Panc1 (cell line): ENCODE results near the gene EIF4EBP2. TPM values are rescaled to one million over a fixed set of nuclear protein-coding genes. Genes with fewer than 3 reads are reported as not detected.

Experiments
- ATAC-seq: fragments of 200-7000 bp; cut with Tn5 transposase; 2 replicates; pipeline ENCODE4 v1.9.1; 2020; ENCODE audit warnings: mild to moderate bottlenecking, moderate library complexity
- BruUV-seq: library from RNA; stranded (reverse); fragments of 400-500 nt; replicated peaks from 2 replicates; lab custom pipeline; 2021; lab: Mats Ljungman, UMichigan
- CTCF ChIA-PET: fragments of 300-600 bp; sonication (Branson Sonifier 250); formaldehyde crosslinking; loops from one replicate; lab custom pipeline; 2022; ENCODE audit warnings: antibody characterized with exemption; lab: Charles Lee
- POLR2A ChIA-PET: fragments of 300-600 bp; sonication (Branson Sonifier 250); formaldehyde crosslinking; loops from one replicate; lab custom pipeline; 2022; ENCODE audit warnings: antibody characterized with exemption; lab: Charles Lee
- DNase-seq: peaks from one replicate; pipeline ENCODE4 v3.0.0-alpha.2; 2010; ENCODE audit warnings: low read depth, low spot score
- H3K27ac ChIP-seq: 2 replicates; pipeline ENCODE4 v1.5.1; 2011; ENCODE audit warnings: mild to moderate bottlenecking, low read length, inconsistent platforms
- H3K27me3 ChIP-seq: fragments of 200-500 bp; sonication (Bioruptor generic); 2 replicates; pipeline ENCODE4 v1.6.0; 2014; ENCODE audit warnings: low read length, inconsistent platforms; ENCODE audit not compliant: control insufficient read depth, insufficient read depth
- H3K36me3 ChIP-seq: fragments of 200-500 bp; sonication (Bioruptor generic); 2 replicates; pipeline ENCODE4 v1.5.1; 2014; ENCODE audit warnings: inconsistent platforms, mild to moderate bottlenecking, low read length, moderate library complexity; ENCODE audit not compliant: control insufficient read depth, insufficient read depth
- H3K4me1 ChIP-seq: 2 replicates; pipeline ENCODE4 v1.5.1; 2011; ENCODE audit warnings: inconsistent platforms, mild to moderate bottlenecking, low read length, moderate library complexity; ENCODE audit not compliant: control insufficient read depth, insufficient read depth
- H3K4me3 ChIP-seq, 2 experiments: 2 replicates each; pipeline ENCODE4 v1.5.1; 2011 to 2012; ENCODE audit warnings: low read depth in 2 of 2, low read length in 2 of 2, mild to moderate bottlenecking in 2 of 2, inconsistent platforms in 1 of 2, moderate library complexity in 1 of 2
- H3K9me3 ChIP-seq: fragments of 200-500 bp; sonication (Bioruptor generic); 2 replicates; pipeline ENCODE4 v1.5.1; 2014; ENCODE audit warnings: low read depth, mild to moderate bottlenecking, inconsistent platforms, low read length, moderate library complexity; ENCODE audit not compliant: control insufficient read depth, insufficient read depth
- CTCF ChIP-seq: fragments of 450-650 bp; IDR thresholded peaks from 2 replicates; pipeline ENCODE4 v1.5.1; 2017; ENCODE audit warnings: mild to moderate bottlenecking
- POLR2AphosphoS5 ChIP-seq: IDR thresholded peaks from 2 replicates; pipeline ENCODE4 v1.6.1; 2012; ENCODE audit warnings: mild to moderate bottlenecking, low read depth, low read length, moderate library complexity
- SIN3A ChIP-seq: IDR thresholded peaks from 2 replicates; pipeline ENCODE4 v1.6.1; 2012; ENCODE audit warnings: low read depth, mild to moderate bottlenecking, low read length, moderate library complexity, borderline replicate concordance; ENCODE audit not compliant: insufficient read depth
- TCF7L2 ChIP-seq: IDR thresholded peaks from 2 replicates; pipeline ENCODE4 v1.6.1; 2011; ENCODE audit warnings: mild to moderate bottlenecking, low read depth, low read length, inconsistent platforms
- in situ Hi-C: cut with HindIII; loops from 2 replicates; pipeline ENCODE4 v1.10.0; 2016; ENCODE audit warnings: low sequenced_read_pairs, low pct_unique_long_range_greater_than_20kb
- intact Hi-C: fragments of 100-400 bp; cut with micrococcal nuclease; formaldehyde crosslinking; loops from one replicate; pipeline ENCODE4 v1.10.0; 2022; ENCODE audit not compliant: unreplicated experiment
- total RNA-seq: library from RNA; stranded (reverse); gene quantifications from one replicate; pipeline ENCODE4 v1.2.1, GENCODE V29; 2021; ENCODE audit not compliant: unreplicated experiment
- TF ChIP-seq, protein P1 (sequence below), 2 experiments: IDR thresholded peaks; 2 replicates each; pipeline ENCODE4 v1.6.1; 2011 to 2012; ENCODE audit warnings: low read depth in 2 of 2, control low read depth in 1 of 2, low read length in 1 of 2, mild to moderate bottlenecking in 1 of 2, moderate library complexity in 1 of 2; ENCODE audit not compliant: insufficient read depth in 1 of 2

The EIF4EBP2 gene
- total RNA-seq, 1 experiment from 2014 or later = 48.2 TPM

GRCh38 chr10:70457759-70458305, 53.9 kb downstream of the EIF4EBP2 start:
- BruUV-seq = no TSS peak
- H3K36me3 ChIP-seq = no peaks in the 10 kb centered on the region
- no peak for ATAC-seq
- no peak overlapping the region for H3K27ac ChIP-seq
- H3K4me3 ChIP-seq = peak overlapping the region; percentile 28 to 44; a peak in 2 of 4 replicates
- no peaks in the 10 kb centered on the region for H3K27me3 ChIP-seq
- ChIA-PET CTCF (interaction anchor here (0.7 kb wide), 1 partner anchor 193 kb away, joined by 3 read pairs; no protein-coding TSS in a partner anchor), POLR2A (interaction anchor here (0.7 kb wide), 1 partner anchor 961 kb away, joined by 4 read pairs; no protein-coding TSS in a partner anchor)
- no peaks in the 10 kb centered on the region for H3K9me3 ChIP-seq
- intact Hi-C loops (no loop called here), in situ Hi-C loops (no loop called here)
- no peak for TF ChIP-seq CTCF
- no peak for TF ChIP-seq SIN3A
- no peak for TF ChIP-seq TCF7L2
- TF ChIP-seq, protein P1, sequence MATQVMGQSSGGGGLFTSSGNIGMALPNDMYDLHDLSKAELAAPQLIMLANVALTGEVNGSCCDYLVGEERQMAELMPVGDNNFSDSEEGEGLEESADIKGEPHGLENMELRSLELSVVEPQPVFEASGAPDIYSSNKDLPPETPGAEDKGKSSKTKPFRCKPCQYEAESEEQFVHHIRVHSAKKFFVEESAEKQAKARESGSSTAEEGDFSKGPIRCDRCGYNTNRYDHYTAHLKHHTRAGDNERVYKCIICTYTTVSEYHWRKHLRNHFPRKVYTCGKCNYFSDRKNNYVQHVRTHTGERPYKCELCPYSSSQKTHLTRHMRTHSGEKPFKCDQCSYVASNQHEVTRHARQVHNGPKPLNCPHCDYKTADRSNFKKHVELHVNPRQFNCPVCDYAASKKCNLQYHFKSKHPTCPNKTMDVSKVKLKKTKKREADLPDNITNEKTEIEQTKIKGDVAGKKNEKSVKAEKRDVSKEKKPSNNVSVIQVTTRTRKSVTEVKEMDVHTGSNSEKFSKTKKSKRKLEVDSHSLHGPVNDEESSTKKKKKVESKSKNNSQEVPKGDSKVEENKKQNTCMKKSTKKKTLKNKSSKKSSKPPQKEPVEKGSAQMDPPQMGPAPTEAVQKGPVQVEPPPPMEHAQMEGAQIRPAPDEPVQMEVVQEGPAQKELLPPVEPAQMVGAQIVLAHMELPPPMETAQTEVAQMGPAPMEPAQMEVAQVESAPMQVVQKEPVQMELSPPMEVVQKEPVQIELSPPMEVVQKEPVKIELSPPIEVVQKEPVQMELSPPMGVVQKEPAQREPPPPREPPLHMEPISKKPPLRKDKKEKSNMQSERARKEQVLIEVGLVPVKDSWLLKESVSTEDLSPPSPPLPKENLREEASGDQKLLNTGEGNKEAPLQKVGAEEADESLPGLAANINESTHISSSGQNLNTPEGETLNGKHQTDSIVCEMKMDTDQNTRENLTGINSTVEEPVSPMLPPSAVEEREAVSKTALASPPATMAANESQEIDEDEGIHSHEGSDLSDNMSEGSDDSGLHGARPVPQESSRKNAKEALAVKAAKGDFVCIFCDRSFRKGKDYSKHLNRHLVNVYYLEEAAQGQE (IDR thresholded peaks at IDR 0.05; ENCODE audit: insufficient read depth in 1 of 2, low read depth in 2 of 2, low read length in 1 of 2) = no peak
- no peak for DNase-seq
- H3K4me1 ChIP-seq = peaks cover 6% of the 10 kb centered on the region

DNA sequence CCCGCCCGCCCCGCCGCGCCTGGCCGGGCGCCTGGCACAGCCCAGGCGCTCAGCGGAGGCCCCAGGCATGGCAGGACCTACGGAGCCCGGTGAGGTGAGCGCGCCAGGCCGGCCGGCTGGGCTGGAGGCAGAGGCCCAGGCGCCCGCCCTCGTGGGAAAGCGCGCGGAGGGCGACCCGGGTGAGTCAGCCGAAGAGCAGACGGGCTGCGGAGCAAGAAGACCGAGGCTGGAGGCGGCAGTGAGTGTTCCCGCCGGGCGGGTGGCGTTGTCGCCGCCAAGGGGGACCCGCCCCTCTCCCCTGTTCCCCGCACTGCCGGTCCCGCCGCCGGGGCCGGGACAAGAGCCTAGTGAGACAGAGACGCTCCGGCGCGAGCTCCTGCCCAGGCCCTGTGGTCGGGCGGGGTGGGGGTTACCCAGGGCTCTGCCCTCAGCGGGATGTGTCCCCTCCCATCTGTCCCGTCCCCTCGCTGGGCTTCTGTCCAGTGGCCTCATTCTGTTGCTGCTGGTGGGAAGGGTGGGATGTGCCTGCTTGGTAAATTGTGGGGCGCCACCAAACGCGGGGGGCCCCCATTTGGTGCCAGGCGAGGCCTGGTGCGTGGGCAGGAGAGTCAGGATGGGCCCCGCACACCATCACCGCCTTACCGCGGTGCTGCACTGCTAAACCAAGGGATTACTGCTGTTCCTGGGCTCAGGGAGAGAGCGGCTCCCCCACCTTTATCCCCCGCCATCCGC, 54.5 kb downstream of the EIF4EBP2 start:
- TF ChIP-seq TCF7L2 = no peak
- TF ChIP-seq POLR2AphosphoS5 = no peak
- no peak for TF ChIP-seq CTCF
- no peak for TF ChIP-seq SIN3A
- TF ChIP-seq, protein P1 (IDR thresholded peaks at IDR 0.05; ENCODE audit: insufficient read depth in 1 of 2, low read depth in 2 of 2, low read length in 1 of 2) = no peak
- in situ Hi-C loops = no loop called here
- Histone ChIP-seq H3K9me3 (no peaks in the 10 kb centered on the region), H3K27me3 (no peaks in the 10 kb centered on the region), H3K4me1 (peaks cover 6% of the 10 kb centered on the region), H3K36me3 (no peaks in the 10 kb centered on the region), H3K4me3 (peak overlapping the region; percentile 28 to 44), H3K27ac (no peak overlapping the region)
- no peak for DNase-seq
- no TSS peak for BruUV-seq
- ChIA-PET CTCF (no interaction called here), POLR2A (no interaction called here)
- intact Hi-C loops = no loop called here
- peak; percentile 76 for ATAC-seq
